Peyer's patch (tissue), 4 donors: ENCODE measurements around the gene CCDC188. TPM values are rescaled to one million over a fixed set of nuclear protein-coding genes. Genes with fewer than 3 reads are reported as not detected.

ENCODE experiments used
- DNase-seq, 3 donors: peaks; one replicate each; pipeline ENCODE4 v3.0.0-alpha.2; 2017 to 2019
- H3K27ac ChIP-seq, 4 donors: fragments of 200-600 bp; sonication (generic); one replicate each; pipeline ENCODE4 v1.5.1; 2016 to 2019
- H3K27me3 ChIP-seq, 2 donors: fragments of 200-600 bp; sonication (generic); one replicate each; pipeline ENCODE4 v1.5.1; 2019
- H3K36me3 ChIP-seq, 3 donors: fragments of 200-600 bp; sonication (generic); one replicate each; pipeline ENCODE4 v1.5.1; 2016 to 2019
- H3K4me1 ChIP-seq, 4 donors: fragments of 200-600 bp; sonication (generic); one replicate each; pipeline ENCODE4 v1.5.1; 2016 to 2019
- H3K4me3 ChIP-seq, 4 donors: fragments of 200-600 bp; sonication (generic); 1 replicate in 3 of 4; 2 replicates in 1 of 4; pipeline ENCODE4 v1.5.1; 2016 to 2019; ENCODE audit warnings: mild to moderate bottlenecking in 1 of 4
- H3K9me3 ChIP-seq, 4 donors: fragments of 200-600 bp; sonication (generic); one replicate each; pipeline ENCODE4 v1.5.1; 2016 to 2019; ENCODE audit warnings: mild to moderate bottlenecking in 1 of 4
- POLR2A ChIP-seq, 2 donors: fragments of 450-650 bp; IDR thresholded peaks; one replicate each; pipeline ENCODE4 v1.5.1; 2017; ENCODE audit warnings: antibody characterized with exemption in 2 of 2, mild to moderate bottlenecking in 2 of 2, moderate library complexity in 2 of 2
- total RNA-seq, 4 donors: library from RNA; depleted of rRNA; stranded (reverse); fragments of >200 nt; gene quantifications; one replicate each; pipeline ENCODE4 v1.1.0, GENCODE V29; 2016
- TF ChIP-seq, protein P1 (sequence below), 6 experiments: fragments of 450-650 bp in 4 of 6; fragments of 200-600 bp in 2 of 6; sonication (generic) in 1 of 6; IDR thresholded peaks; one replicate each; pipeline ENCODE4 v1.5.1; 2017 to 2019; ENCODE audit warnings: antibody characterized with exemption in 6 of 6, mild to moderate bottlenecking in 3 of 6, moderate library complexity in 1 of 6

Gene CCDC188
- total RNA-seq, 4 donors from 2014 or later = 6.6 TPM; not detected in 3

DNA sequence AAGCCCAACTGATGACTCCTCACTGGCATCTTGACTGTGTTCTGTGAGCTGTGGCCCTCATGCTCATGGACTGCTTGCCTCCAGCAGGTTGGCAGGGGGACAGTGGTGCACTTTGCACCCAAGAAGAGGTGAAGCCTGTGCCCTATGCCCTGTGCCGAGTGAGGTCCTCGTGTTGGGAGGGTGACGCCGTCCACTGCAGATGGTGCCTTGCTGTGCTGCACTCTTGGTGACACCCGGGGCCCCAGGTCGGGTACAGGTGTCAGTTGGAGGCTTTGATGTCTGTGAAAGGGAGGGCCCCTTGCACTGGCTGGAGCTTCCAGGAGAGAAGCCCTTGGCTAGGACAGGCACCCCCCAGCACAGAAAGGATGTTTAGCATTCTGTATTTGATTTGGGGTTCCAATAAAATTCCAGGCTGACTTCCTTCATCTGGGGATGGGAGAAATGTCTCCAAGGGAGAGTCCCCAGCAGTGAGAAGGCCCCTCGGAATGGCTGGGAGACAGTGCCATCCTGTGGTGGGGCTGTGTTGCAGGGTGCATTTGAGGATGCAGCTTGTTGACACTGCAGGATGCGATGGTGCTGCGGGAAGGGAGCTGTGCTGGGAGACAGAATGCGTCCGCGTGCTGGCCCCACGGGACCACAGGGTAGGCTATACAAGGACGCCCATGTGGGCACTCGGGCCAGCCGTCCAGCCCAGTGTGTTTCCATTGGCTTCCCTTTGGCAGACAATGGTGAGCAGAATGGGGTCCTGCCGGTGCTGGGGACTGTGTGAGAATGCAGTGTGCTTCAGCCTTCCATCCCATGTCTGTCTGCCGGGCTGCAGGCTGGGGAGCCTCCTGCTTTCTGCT is 21.7 kb downstream of the CCDC188 start:
- Histone ChIP-seq H3K4me1 (peaks cover 0 to 34% (median 17%) of the 10 kb centered on the region in 4 donors), H3K4me3 (no peak overlapping the region), H3K27ac (no peak overlapping the region), H3K9me3 (no peaks in the 10 kb centered on the region), H3K27me3 (no peaks in the 10 kb centered on the region), H3K36me3 (peaks cover 0 to 24% (median 0%) of the 10 kb centered on the region in 3 donors)
- TF ChIP-seq, protein P1, sequence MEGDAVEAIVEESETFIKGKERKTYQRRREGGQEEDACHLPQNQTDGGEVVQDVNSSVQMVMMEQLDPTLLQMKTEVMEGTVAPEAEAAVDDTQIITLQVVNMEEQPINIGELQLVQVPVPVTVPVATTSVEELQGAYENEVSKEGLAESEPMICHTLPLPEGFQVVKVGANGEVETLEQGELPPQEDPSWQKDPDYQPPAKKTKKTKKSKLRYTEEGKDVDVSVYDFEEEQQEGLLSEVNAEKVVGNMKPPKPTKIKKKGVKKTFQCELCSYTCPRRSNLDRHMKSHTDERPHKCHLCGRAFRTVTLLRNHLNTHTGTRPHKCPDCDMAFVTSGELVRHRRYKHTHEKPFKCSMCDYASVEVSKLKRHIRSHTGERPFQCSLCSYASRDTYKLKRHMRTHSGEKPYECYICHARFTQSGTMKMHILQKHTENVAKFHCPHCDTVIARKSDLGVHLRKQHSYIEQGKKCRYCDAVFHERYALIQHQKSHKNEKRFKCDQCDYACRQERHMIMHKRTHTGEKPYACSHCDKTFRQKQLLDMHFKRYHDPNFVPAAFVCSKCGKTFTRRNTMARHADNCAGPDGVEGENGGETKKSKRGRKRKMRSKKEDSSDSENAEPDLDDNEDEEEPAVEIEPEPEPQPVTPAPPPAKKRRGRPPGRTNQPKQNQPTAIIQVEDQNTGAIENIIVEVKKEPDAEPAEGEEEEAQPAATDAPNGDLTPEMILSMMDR (IDR thresholded peaks at IDR 0.05) = peak in 5 of 6 experiments; percentile 18 to 55 (median 41)
- TF ChIP-seq POLR2A (IDR thresholded peaks at IDR 0.05) = no peak
- DNase-seq = peak in 2 of 3 donors; percentile 54 to 61

GRCh38 chr22:20128619-20128901 is 22.3 kb downstream of the CCDC188 start:
- Histone ChIP-seq H3K4me1 (peaks cover 0 to 29% (median 16%) of the 10 kb centered on the region in 4 donors), H3K36me3 (peaks cover 0 to 24% (median 0%) of the 10 kb centered on the region in 3 donors), H3K4me3 (no peak overlapping the region), H3K9me3 (no peaks in the 10 kb centered on the region), H3K27me3 (no peaks in the 10 kb centered on the region), H3K27ac (no peak overlapping the region)
- no peak for TF ChIP-seq POLR2A (IDR thresholded peaks at IDR 0.05)
- TF ChIP-seq, protein P1 (IDR thresholded peaks at IDR 0.05) = no peak
- DNase-seq = no peak

DNA sequence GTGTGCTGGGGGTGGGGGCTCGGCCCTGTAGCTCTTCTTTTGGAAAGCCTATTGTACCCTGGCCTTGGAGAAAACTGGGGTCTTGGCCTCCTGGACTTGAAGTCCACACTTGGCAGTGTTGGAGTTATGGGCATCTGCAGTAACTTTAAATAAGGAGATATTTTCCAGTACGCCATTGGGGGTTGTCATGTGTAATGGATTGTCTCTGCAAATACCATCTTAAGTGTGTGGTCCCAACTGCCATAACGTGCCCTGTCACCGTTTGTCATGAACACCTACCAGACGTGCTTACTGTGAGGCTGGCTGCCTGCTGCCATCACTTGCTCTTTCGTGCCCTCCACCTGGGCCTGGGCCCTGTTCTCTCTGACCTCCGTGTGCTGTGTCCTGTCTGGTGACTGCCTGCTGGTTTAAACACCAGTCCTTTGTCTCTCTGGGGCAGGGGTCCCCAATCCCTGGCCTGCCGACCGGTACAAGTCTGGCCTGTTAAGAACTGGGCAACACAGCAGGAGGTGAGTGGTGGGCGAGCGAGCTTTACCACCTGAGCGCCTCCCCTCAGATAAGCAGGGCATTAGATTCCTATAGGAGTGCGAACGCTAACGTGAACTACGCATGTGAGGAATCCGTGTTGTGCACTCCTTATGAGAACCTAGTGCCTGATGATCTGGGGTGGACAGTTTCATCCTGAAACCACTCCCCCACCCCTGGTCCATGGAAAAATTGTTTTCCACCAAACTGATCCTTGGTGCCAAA is 22.8 kb downstream of the CCDC188 start:
- Histone ChIP-seq H3K4me1 (peaks cover 0 to 24% (median 13%) of the 10 kb centered on the region in 4 donors), H3K27ac (no peak overlapping the region), H3K36me3 (peaks cover 0 to 24% (median 0%) of the 10 kb centered on the region in 3 donors), H3K27me3 (no peaks in the 10 kb centered on the region), H3K9me3 (no peaks in the 10 kb centered on the region), H3K4me3 (no peak overlapping the region)
- TF ChIP-seq POLR2A (IDR thresholded peaks at IDR 0.05) = no peak
- TF ChIP-seq, protein P1 (IDR thresholded peaks at IDR 0.05) = no peak
- no peak for DNase-seq

GRCh38 chr22:20127318-20127868 is 23.5 kb downstream of the CCDC188 start:
- H3K4me3 ChIP-seq = no peak overlapping the region
- no peak overlapping the region for H3K27ac ChIP-seq
- TF ChIP-seq, protein P1 (IDR thresholded peaks at IDR 0.05) = no peak
- no peak for TF ChIP-seq POLR2A (IDR thresholded peaks at IDR 0.05)
- peaks cover 0 to 17% (median 6%) of the 10 kb centered on the region in 4 donors for H3K4me1 ChIP-seq
- H3K27me3 ChIP-seq = no peaks in the 10 kb centered on the region
- H3K36me3 ChIP-seq = peaks cover 0 to 26% (median 0%) of the 10 kb centered on the region in 3 donors
- H3K9me3 ChIP-seq = no peaks in the 10 kb centered on the region
- no peak for DNase-seq

GRCh38 chr22:20126284-20127029 is 24.4 kb downstream of the CCDC188 start:
- peaks cover 0 to 36% (median 0%) of the 10 kb centered on the region in 3 donors for H3K36me3 ChIP-seq
- TF ChIP-seq, protein P1 (IDR thresholded peaks at IDR 0.05) = no peak
- no peak for TF ChIP-seq POLR2A (IDR thresholded peaks at IDR 0.05)

More at GRCh38 chr22:20126284-20127029, 24.4 kb downstream of the CCDC188 start:
- Histone ChIP-seq H3K4me3 (no peak overlapping the region), H3K27ac (no peak overlapping the region), H3K9me3 (no peaks in the 10 kb centered on the region), H3K4me1 (peaks cover 0 to 14% (median 5%) of the 10 kb centered on the region in 4 donors), H3K27me3 (no peaks in the 10 kb centered on the region)
- DNase-seq = no peak
